Prostate gland (tissue), 2 donors: ENCODE data around the gene SRGAP3. TPM values are rescaled to one million over a fixed set of nuclear protein-coding genes. Genes with fewer than 3 reads are reported as not detected.

Experiments used
- DNase-seq: peaks from one replicate; pipeline ENCODE4 v3.0.0-alpha.2; 2019; ENCODE audit warnings: low spot score
- H3K27ac ChIP-seq, 2 donors: fragments of 200-600 bp; sonication (generic); 2 replicates each; pipeline ENCODE4 v1.5.1; 2017 to 2019
- H3K27me3 ChIP-seq: fragments of 200-600 bp; sonication (generic); replicated peaks from 2 replicates; pipeline ENCODE4 v1.5.1; 2019; ENCODE audit not compliant: insufficient read depth
- H3K36me3 ChIP-seq, 2 donors: fragments of 200-600 bp; sonication (generic); 1 replicate in 1 of 2; 2 replicates in 1 of 2; pipeline versions ENCODE4 v1.5.1 to v1.8.1; 2017 to 2019
- H3K4me1 ChIP-seq: fragments of 200-600 bp; sonication (generic); replicated peaks from 2 replicates; pipeline ENCODE4 v1.5.1; 2019
- H3K4me3 ChIP-seq, 2 donors: fragments of 200-600 bp; sonication (generic); 2 replicates each; pipeline ENCODE4 v1.5.1; 2017 to 2019
- H3K9me3 ChIP-seq: fragments of 200-600 bp; sonication (generic); 2 replicates; pipeline ENCODE4 v1.5.1; 2017
- CTCF ChIP-seq, 4 experiments: fragments of 200-600 bp in 2 of 4; fragments of 450-650 bp in 2 of 4; sonication (generic) in 2 of 4; IDR thresholded peaks; 1 replicate in 3 of 4; 2 replicates in 1 of 4; pipeline ENCODE4 v1.5.1; 2016 to 2019; ENCODE audit warnings: antibody characterized with exemption in 4 of 4, mild to moderate bottlenecking in 2 of 4, moderate library complexity in 2 of 4
- POLR2A ChIP-seq: fragments of 450-650 bp; IDR thresholded peaks from one replicate; pipeline ENCODE4 v1.6.1; 2016; ENCODE audit warnings: antibody characterized with exemption, mild to moderate bottlenecking
- POLR2AphosphoS5 ChIP-seq: sonication (generic); formaldehyde crosslinking; IDR thresholded peaks from one replicate; pipeline ENCODE4 v1.6.1; 2017; ENCODE audit warnings: antibody characterized with exemption
- WGBS: methylation state at CpG from one replicate; pipeline ENCODE4 v1.1.5; 2018; 5-methylcytosine and 5-hydroxymethylcytosine counted together
- intact Hi-C: fragments of 100-400 bp; cut with DNase I; formaldehyde crosslinking; loops from one replicate; pipeline ENCODE4 v1.14.2; 2022
- total RNA-seq, 2 donors: library from RNA; depleted of rRNA; stranded (reverse); fragments of >200 nt; gene quantifications; one replicate each; pipeline ENCODE4 v1.1.0, GENCODE V29; 2016

The SRGAP3 gene
- total RNA-seq, 2 donors from 2014 or later, result 23.6 to 50.3 TPM

DNA sequence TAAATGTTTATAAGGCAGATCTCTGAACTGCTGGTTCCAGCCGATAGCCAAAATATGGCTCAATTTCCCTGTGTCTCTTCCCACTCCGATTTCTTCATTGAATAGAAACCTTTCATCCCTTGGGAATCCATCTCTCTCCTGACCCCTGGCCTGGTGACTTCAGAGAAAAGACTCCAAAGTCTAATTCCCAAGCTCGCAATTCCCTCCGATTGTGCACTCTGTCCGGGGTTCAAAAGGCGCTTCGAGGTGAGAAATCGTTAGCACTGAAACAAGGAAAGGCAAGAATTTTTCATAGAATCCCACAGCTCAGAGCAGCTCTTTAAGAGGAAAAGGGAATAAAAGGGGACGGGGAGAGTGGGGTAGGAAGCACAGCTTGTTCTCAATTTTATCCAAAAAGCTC is 267.7 kb downstream of the SRGAP3 start:
- H3K9me3 ChIP-seq, result no peaks in the 10 kb centered on the region
- 77% methylated on average over 9 of the region's 9 CpGs for WGBS
- TF ChIP-seq CTCF (IDR thresholded peaks at IDR 0.05) (no peak), POLR2A (no peak), POLR2AphosphoS5 (no peak)
- no peaks in the 10 kb centered on the region for H3K36me3 ChIP-seq
- H3K27ac ChIP-seq, result peak overlapping the region in 1 of 2 donors; percentile 31
- no peak overlapping the region for H3K4me3 ChIP-seq
- H3K4me1 ChIP-seq, result no peaks in the 10 kb centered on the region
- H3K27me3 ChIP-seq, result no peaks in the 10 kb centered on the region
- no peak for DNase-seq
- intact Hi-C loops, result no loop called here

DNA sequence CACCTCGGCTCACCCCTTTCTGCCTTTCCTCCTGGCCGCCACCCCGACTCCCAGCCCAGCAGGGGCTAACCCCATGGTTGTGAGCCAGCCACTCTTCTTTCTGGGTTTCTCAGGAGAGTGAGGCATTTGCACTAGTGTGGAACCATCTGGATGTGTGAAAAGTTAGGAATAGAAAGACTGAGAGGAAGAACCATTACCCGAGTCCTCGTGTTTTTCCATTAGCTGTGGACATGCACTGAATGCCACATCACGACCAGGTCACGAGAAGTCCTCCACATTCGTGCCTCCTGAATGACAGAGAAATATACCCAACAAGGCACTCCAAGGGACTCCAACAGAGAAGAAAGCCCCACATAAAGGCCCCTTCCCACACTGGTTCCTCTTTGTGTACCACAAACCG is 268.1 kb downstream of the SRGAP3 start:
- Histone ChIP-seq H3K4me3 (no peak overlapping the region), H3K27me3 (no peaks in the 10 kb centered on the region), H3K4me1 (no peaks in the 10 kb centered on the region), H3K9me3 (no peaks in the 10 kb centered on the region), H3K36me3 (no peaks in the 10 kb centered on the region), H3K27ac (peak overlapping the region in 1 of 2 donors; percentile 31)
- DNase-seq, result no peak
- TF ChIP-seq POLR2AphosphoS5, result no peak
- no peak for TF ChIP-seq CTCF (IDR thresholded peaks at IDR 0.05)
- no peak for TF ChIP-seq POLR2A
- WGBS, result 86% methylated on average over 9 of the region's 9 CpGs
- intact Hi-C loops, result no loop called here

- 61% methylated on average over 6 of the region's 6 CpGs for WGBS
- Histone ChIP-seq H3K4me1 (no peaks in the 10 kb centered on the region), H3K9me3 (no peaks in the 10 kb centered on the region), H3K36me3 (no peaks in the 10 kb centered on the region), H3K4me3 (no peak overlapping the region), H3K27ac (no peak overlapping the region), H3K27me3 (no peaks in the 10 kb centered on the region)
- TF ChIP-seq POLR2AphosphoS5 (no peak), POLR2A (no peak), CTCF (IDR thresholded peaks at IDR 0.05) (no peak)
- intact Hi-C loops, result no loop called here
- DNase-seq, result no peak
Observed at GRCh38 chr3:8980756-8981257, 268.6 kb downstream of the SRGAP3 start.

GRCh38 chr3:8979262-8979661 is 270.2 kb downstream of the SRGAP3 start:
- H3K4me3 ChIP-seq, result no peak overlapping the region
- no peak overlapping the region for H3K27ac ChIP-seq
- H3K4me1 ChIP-seq, result no peaks in the 10 kb centered on the region
- no peak for DNase-seq
- WGBS, result 92% methylated on average over 1 of the region's 1 CpG
- H3K27me3 ChIP-seq, result no peaks in the 10 kb centered on the region
- intact Hi-C loops, result no loop called here
- H3K36me3 ChIP-seq, result no peaks in the 10 kb centered on the region
- H3K9me3 ChIP-seq, result no peaks in the 10 kb centered on the region
- no peak for TF ChIP-seq CTCF (IDR thresholded peaks at IDR 0.05)
- no peak for TF ChIP-seq POLR2AphosphoS5
- TF ChIP-seq POLR2A, result no peak

DNA sequence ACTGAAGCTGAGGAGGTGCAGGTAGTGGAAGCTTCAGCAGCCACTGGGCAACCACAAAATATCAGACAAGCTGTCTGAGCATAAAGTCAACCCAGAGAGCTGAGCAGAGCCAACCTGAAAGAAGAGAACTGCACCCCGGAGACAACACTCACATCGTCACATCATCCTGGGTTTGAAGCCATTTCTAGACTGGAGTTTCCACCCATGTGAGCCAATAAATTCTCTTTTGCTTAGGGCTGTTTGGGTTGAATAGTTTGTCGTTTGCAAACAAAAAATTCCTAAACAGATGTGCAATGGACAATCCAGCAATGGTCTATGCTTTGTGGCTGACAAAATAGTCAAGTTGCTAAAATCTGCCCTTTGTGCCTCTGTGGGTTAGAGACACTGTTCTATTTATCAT is 270.9 kb downstream of the SRGAP3 start:
- no peaks in the 10 kb centered on the region for H3K9me3 ChIP-seq
- no peak overlapping the region for H3K4me3 ChIP-seq
- 65% methylated on average over 3 of the region's 3 CpGs for WGBS
- no peaks in the 10 kb centered on the region for H3K36me3 ChIP-seq
- intact Hi-C loops, result no loop called here
- DNase-seq, result no peak
- no peaks in the 10 kb centered on the region for H3K4me1 ChIP-seq
- no peaks in the 10 kb centered on the region for H3K27me3 ChIP-seq
- TF ChIP-seq POLR2A (no peak), CTCF (IDR thresholded peaks at IDR 0.05) (no peak), POLR2AphosphoS5 (no peak)
- H3K27ac ChIP-seq, result no peak overlapping the region
